HL-60 (cell line): ENCODE results near the gene NOXA1.

Source experiments
- DNase-seq, 2 experiments: peaks; one replicate each; pipeline ENCODE4 v3.0.0-alpha.2; 2010 to 2020; ENCODE audit warnings: low read depth in 1 of 2, low spot score in 1 of 2
- H3K27ac ChIP-seq: fragments of 250-450 bp; sonication (Bioruptor Pico); replicated peaks from 2 replicates; pipeline ENCODE4 v1.5.1; 2020; ENCODE audit warnings: mild to moderate bottlenecking, moderate library complexity
- H3K27me3 ChIP-seq: fragments of 250-450 bp; sonication (Bioruptor Pico); 2 replicates; pipeline ENCODE4 v1.5.1; 2021; ENCODE audit warnings: mild to moderate bottlenecking, moderate library complexity; ENCODE audit not compliant: insufficient read depth, poor library complexity, severe bottlenecking
- H3K4me3 ChIP-seq: replicated peaks from 2 replicates; pipeline ENCODE4 v1.5.1; 2011; ENCODE audit warnings: mild to moderate bottlenecking, control low read depth, low read length; ENCODE audit not compliant: insufficient read depth
- CTCF ChIP-seq: IDR thresholded peaks from one replicate; pipeline ENCODE4 v1.5.1; 2011; ENCODE audit warnings: low read length, control low read depth, inconsistent platforms; ENCODE audit not compliant: insufficient read depth
- GABPA ChIP-seq: IDR thresholded peaks from 2 replicates; pipeline ENCODE4 v1.6.1; 2012; ENCODE audit warnings: low read depth
- POLR2AphosphoS5 ChIP-seq: IDR thresholded peaks from 2 replicates; pipeline ENCODE4 v1.6.1; 2012; ENCODE audit warnings: low read depth
- REST ChIP-seq: IDR thresholded peaks from 2 replicates; pipeline ENCODE4 v1.6.1; 2012; ENCODE audit warnings: low read depth; ENCODE audit not compliant: insufficient replicate concordance
- SPI1 ChIP-seq: IDR thresholded peaks from 2 replicates; pipeline ENCODE4 v1.6.1; 2012; ENCODE audit warnings: low read depth, mild to moderate bottlenecking, borderline replicate concordance

The NOXA1 gene

GRCh38 chr9:137432687-137433348, 9.6 kb downstream of the NOXA1 start:
- TF ChIP-seq CTCF (no peak), GABPA (no peak), POLR2AphosphoS5 (no peak), SPI1 (no peak), REST (no peak)
- Histone ChIP-seq H3K27ac (no peak overlapping the region), H3K4me3 (no peak overlapping the region), H3K27me3 (no peaks in the 10 kb centered on the region)
- no peak for DNase-seq

- DNase-seq: no peak
- Histone ChIP-seq H3K4me3 (no peak overlapping the region), H3K27ac (no peak overlapping the region), H3K27me3 (no peaks in the 10 kb centered on the region)
- TF ChIP-seq POLR2AphosphoS5: no peak
- no peak for TF ChIP-seq REST
- no peak for TF ChIP-seq GABPA
- no peak for TF ChIP-seq SPI1
- TF ChIP-seq CTCF: no peak
Observed at GRCh38 chr9:137433349-137433915, 10.2 kb downstream of the NOXA1 start.

- H3K27ac ChIP-seq: no peak overlapping the region
- no peak overlapping the region for H3K4me3 ChIP-seq
- TF ChIP-seq POLR2AphosphoS5 (no peak), REST (no peak), CTCF (no peak), SPI1 (no peak), GABPA (no peak)
- no peak for DNase-seq
- H3K27me3 ChIP-seq: no peaks in the 10 kb centered on the region
Observed at GRCh38 chr9:137433916-137434431, 10.8 kb downstream of the NOXA1 start.
